Amygdala (tissue), 56 donors: ENCODE results near the gene RPS6KA2.
"Not testable (repeated sequence)": the region's sequence is repeated elsewhere in the genome, so short reads cannot be mapped to it uniquely, and the experiment has no call there.

ENCODE experiments used
- DNase-seq, 56 donors: peaks; one replicate each; lab custom pipeline; 2025; lab: John Stamatoyannopoulos, UW

The RPS6KA2 gene

GRCh38 chr6:166389119-166389518 is 237.9 kb downstream of the RPS6KA2 start:
- DNase-seq = no peak

DNA sequence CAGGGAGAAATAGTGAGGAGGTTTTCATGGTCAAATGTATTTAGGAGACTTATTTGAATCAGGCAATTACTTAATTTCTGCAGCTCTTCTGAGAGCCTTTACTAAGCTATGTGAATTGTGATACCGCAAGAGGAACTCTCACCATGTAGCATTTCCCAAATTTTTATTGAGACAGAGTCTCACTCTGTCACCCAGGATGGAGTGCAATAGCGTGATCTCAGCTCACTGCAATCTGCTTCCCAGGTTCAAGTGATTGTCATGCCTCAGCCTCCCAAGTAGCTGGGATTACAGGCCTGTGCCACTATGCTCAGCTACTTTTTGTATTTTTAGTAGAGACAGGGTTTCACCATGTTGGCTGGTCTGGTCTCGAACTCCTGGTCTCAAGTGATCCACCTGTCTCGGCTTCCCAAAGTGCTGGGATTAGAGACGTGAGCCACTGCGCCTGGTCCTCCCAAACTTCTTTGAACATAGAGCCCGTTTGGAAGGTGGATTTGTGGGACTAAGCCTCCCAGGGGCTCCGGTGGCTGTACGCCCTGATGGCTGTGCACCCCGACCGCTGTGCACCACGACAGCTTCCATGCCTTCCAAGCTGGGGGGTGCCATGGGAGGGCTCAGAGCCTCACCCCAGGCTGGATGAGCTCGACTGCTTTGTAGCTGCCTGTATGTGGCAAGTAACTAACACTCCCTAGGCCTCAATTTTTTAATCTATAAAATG is 238.6 kb downstream of the RPS6KA2 start:
- DNase-seq = no peak

GRCh38 chr6:166387642-166388289 is 239.3 kb downstream of the RPS6KA2 start:
- no peak for DNase-seq

GRCh38 chr6:166387098-166387497 is 240.0 kb downstream of the RPS6KA2 start:
- DNase-seq = not testable (repeated sequence)

DNA sequence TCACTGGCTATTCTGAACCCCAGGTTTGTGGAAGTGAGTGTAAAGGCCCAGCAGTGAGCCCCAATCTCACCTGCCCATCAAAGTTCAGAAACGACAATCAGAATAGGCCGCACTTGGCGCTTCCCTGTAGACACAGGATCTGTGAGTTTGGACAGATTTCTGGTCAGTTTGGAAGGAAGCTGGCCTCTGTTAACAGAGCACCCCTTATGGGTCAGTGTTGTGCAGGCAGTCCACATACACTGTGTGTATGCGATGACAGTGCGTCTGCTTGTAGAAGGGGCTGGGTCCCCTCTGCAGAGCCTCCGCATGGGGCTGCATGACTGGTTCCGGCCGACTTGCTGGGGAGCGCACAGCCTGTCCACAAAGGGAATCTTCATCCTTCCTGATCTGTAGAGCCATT is 240.9 kb downstream of the RPS6KA2 start:
- DNase-seq = no peak

GRCh38 chr6:166383802-166384363 is 243.2 kb downstream of the RPS6KA2 start:
- DNase-seq = peak in 2 of 56 donors; percentile 36 to 62

- DNase-seq = peak; percentile 62 to 98 (median 91)
These were observed 243.9 kb downstream of the RPS6KA2 start, which contains the start of gene MPC1 for GRCh38 chr6:166382933-166383801. Gene MPC1 (minus strand): TSS chr6:166382940. CDS start chr6:166382876, 64 bp downstream.

DNA sequence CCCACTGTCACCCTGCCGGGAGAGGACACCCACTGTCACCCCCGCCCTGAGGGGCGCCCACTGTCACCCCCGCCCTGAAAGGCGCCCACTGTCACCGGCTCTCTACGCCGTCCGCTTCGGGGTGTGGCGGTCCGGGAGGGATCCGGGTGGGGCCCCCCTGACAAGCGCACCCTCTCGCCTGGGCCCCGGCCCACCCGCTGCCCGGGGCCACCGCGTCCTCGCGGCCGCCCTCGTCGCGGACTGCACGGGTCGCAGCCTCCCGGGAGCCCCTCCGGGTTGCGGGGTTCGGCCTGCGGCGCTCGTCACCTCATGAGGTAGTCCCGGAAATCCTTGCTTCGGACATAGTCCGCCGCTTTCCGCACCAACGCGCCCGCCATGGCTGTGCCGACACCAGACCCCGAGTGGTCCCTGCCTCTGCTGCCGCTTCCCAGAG is 244.5 kb downstream of the RPS6KA2 start:
- DNase-seq = peak in 3 of 56 donors; percentile 42 to 50 (median 48)

- peak in 38 of 56 donors; percentile 7 to 72 (median 38) for DNase-seq
These were observed 245.1 kb downstream of the RPS6KA2 start for GRCh38 chr6:166381733-166382499.

DNA sequence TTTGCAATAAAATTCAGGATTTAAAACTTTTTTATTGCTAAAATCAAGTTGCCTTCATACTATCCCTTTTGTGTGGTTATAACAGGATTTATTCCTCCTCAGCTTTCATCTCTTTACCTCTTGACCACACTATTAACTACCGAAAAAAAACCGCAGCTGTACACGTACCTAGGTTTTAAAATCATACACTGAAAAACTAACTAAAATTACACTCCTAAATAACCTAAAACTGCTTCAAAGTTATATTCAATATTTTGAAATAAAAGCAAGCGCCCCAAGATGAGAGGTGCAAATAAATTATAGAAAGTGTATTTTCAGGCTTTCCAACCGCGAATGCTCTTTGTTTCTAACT is 245.7 kb downstream of the RPS6KA2 start:
- DNase-seq = no peak

- no peak for DNase-seq
These were observed 247.3 kb downstream of the RPS6KA2 start for GRCh38 chr6:166379800-166380199.

- DNase-seq = no peak
These were observed 247.9 kb downstream of the RPS6KA2 start for GRCh38 chr6:166379103-166379586.

DNA sequence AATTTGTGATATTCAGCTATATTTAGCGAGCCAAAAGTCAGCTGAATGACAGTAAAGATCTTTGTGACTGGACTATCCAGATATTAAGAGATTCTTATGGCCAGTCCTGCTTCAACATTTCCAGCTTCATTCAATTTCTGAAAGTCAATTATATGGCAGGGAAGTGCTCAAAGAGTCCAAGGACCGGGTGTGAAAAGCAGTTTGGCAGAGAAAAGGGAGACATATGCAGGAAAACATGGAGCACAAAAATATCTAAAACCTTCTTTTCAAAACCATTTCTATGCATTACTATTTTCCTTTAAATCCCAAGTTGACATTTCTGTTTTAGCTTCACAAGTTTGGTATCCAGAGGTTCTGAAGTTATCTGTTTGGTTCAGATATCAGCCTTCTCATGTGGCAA is 249.3 kb downstream of the RPS6KA2 start:
- no peak for DNase-seq

GRCh38 chr6:166375013-166375412 is 252.0 kb downstream of the RPS6KA2 start:
- DNase-seq = no peak

DNA sequence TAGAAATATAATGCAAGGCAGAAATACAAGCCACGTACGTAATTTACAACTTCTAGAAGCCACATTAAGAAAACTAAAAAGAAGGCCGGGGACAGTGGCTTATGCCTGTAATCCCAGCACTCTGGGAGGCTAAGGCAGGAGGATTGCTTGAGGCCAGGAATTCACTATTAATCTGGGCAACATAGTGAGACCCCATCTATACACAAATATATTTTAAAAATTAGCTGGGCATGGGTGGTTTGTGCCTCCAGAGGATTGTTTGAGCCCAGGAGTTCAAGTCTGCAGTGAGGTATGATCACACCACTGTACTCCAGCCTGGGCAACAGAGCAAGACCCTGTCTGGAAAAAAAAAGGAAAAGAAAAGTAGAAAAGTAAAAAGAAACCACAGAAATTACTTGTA is 256.6 kb downstream of the RPS6KA2 start:
- DNase-seq = no peak

GRCh38 chr6:166369782-166370181 is 257.3 kb downstream of the RPS6KA2 start:
- DNase-seq = no peak

GRCh38 chr6:166366921-166367320 is 260.1 kb downstream of the RPS6KA2 start:
- no peak for DNase-seq

DNA sequence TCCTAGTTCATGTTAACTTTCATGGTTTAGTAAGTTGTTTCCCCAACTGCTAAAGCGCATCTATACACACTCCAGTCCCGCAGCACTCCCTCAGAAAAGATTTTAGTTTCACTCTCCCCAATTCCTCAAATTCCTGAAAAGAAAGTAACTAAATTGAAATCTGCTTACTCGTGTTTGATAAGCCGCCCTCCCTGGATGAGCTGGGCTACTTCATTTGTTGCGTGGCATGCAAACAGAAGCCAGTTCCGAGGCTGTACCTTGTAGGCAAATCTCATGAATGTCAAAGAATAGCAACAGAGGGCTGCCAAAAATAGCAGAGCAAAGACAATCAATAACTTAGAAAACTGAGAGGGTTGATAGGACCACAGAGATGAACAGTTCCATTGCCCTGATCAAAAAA is 261.2 kb downstream of the RPS6KA2 start:
- no peak for DNase-seq

DNA sequence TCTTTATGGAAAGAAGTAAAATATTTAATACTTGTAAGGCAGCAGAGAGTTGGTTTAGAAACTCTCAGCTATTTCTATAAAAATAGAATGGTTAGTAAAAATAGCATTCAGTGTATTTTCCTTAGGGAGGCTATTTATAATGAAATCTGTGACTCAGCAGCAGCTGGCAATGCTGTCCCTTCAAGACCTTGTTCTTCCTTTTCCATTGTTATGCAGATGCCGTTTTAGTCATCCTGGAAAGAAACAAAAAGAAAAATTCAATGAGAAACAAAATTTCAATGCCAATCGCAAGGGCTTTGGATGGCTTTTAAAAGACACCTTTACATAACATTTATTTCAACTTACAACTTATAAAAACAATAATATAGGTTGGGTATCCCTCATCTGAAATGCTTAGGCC is 261.8 kb downstream of the RPS6KA2 start:
- DNase-seq = peak in 5 of 56 donors; percentile 2 to 36 (median 16)

DNA sequence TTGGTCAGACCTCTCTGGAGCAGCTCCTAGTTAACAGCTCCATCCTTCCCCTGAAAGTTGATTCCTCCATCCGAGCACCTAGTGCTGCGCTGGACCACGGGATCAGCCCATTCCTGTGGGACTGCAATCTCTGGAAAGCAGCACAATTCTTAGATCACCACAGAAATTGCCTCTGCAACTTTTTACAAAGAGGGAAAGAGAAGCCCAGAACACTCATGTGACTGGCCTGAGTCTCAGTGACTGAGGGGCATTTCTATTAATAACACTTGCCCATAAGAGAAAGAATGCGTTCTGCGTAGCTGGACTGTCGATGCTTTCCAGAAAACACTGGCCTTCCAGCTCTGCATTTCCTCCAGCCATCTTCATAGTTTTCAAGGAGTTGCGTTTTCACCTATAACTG is 262.6 kb downstream of the RPS6KA2 start:
- DNase-seq = peak in 3 of 56 donors; percentile 17 to 37 (median 19)
